Retinal pigment epithelial cell (primary cell): Measurements from ENCODE around the gene TIAM2.

ENCODE experiments used
- DNase-seq: peaks from one replicate; pipeline ENCODE4 v3.0.0-alpha.2; 2010; ENCODE audit warnings: low read depth
- H3K4me3 ChIP-seq: 2 replicates; pipeline ENCODE4 v1.5.1; 2011; ENCODE audit warnings: mild to moderate bottlenecking, low read length, control low read depth, moderate library complexity
- TF ChIP-seq, protein P1 (sequence below): conservative IDR thresholded peaks from 2 replicates; pipeline ENCODE4 v1.5.1; 2011; ENCODE audit warnings: low read depth, low read length, control low read depth, inconsistent platforms

Gene TIAM2

GRCh38 chr6:155122199-155122950 is 127.3 kb downstream of the TIAM2 start:
- no peak overlapping the region for H3K4me3 ChIP-seq
- no peak for DNase-seq
- TF ChIP-seq, protein P1, sequence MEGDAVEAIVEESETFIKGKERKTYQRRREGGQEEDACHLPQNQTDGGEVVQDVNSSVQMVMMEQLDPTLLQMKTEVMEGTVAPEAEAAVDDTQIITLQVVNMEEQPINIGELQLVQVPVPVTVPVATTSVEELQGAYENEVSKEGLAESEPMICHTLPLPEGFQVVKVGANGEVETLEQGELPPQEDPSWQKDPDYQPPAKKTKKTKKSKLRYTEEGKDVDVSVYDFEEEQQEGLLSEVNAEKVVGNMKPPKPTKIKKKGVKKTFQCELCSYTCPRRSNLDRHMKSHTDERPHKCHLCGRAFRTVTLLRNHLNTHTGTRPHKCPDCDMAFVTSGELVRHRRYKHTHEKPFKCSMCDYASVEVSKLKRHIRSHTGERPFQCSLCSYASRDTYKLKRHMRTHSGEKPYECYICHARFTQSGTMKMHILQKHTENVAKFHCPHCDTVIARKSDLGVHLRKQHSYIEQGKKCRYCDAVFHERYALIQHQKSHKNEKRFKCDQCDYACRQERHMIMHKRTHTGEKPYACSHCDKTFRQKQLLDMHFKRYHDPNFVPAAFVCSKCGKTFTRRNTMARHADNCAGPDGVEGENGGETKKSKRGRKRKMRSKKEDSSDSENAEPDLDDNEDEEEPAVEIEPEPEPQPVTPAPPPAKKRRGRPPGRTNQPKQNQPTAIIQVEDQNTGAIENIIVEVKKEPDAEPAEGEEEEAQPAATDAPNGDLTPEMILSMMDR = no peak

DNA sequence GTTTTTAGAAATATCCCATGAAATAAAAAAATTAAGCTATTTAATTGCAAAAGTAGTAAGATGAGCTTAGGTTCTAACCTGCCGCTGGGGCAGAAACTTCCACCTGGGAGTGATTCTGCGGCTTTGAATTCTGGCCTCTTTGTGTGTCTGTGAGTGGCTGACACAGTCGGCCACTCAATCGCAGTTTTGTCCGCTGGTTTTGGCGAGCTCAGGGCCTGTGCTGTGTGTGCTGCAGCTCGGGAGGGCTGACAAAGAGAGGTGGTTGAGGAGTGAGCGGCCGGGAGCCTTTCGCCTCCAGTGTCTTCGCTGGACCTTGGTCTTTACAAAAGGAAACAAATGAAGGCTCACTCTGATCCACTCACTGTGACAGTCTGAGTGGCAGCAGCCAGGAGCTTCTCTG is 128.4 kb downstream of the TIAM2 start:
- TF ChIP-seq, protein P1 = no peak
- H3K4me3 ChIP-seq = no peak overlapping the region
- no peak for DNase-seq

- no peak for DNase-seq
- TF ChIP-seq, protein P1 = no peak
- no peak overlapping the region for H3K4me3 ChIP-seq
These were observed 130.8 kb downstream of the TIAM2 start for GRCh38 chr6:155125906-155126305.

DNA sequence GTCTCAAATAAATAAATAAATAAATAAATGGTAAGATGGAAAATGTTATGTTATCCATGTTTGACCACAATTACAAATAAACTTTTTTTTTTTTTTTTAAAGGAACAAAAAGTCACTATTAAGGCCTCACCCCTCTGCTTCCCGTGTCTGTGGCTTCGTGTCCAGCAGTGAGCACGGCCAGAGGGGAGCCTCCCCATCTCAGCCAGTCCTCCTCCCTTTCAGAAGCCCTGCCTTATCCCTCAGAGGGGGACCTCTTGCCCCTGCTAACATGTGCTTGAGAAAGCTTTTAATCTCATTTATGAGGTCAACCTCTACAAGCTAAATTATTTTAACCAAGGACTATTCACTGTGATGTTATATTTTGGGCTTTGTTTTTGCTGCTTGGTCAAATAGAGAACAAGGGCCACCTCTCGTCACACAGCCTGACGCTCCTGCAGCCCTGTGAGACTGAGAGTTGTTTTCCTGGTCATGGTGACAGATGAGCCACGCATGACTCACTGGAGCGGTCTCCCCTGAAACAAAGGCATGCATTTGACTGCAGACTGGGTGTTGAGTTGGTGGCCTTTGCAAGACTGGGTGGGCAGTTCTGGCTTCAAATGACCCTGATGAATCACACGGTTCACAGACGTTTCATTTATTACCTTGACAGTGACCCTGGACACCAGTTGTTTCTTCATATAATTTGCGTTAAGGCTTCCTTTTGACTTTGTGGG is 131.8 kb downstream of the TIAM2 start:
- DNase-seq = peak; percentile 78
- no peak overlapping the region for H3K4me3 ChIP-seq
- TF ChIP-seq, protein P1 = no peak

DNA sequence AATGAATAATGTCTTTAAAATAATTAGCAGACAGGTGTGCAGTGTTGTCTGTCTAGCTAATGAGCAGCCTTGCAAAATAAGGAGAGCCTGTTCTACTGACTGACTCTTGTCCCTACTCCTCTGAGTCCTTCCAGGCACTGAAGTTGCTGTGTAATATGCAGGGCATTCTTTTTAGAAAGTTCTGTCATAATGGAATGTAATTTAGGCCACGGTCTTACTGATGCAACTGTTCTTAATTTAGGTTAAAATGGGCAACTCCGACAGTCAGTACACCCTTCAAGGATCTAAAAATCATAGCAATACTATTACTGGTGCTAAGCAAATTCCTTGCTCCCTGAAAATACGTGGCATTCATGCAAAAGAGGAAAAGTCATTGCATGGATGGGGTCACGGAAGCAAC is 133.9 kb downstream of the TIAM2 start:
- H3K4me3 ChIP-seq = no peak overlapping the region
- no peak for DNase-seq
- TF ChIP-seq, protein P1 = no peak

- TF ChIP-seq, protein P1 = no peak
- no peak overlapping the region for H3K4me3 ChIP-seq
- DNase-seq = no peak
These were observed 134.6 kb downstream of the TIAM2 start for GRCh38 chr6:155129744-155130143.
